Right renal pelvis (tissue), 4 donors: ENCODE data around the gene ONECUT2. TPM values are rescaled to one million over a fixed set of nuclear protein-coding genes. Genes with fewer than 3 reads are reported as not detected.

Experiments
- DNase-seq, 4 donors: peaks; one replicate each; pipeline ENCODE4 v3.0.0-alpha.2; 2013; ENCODE audit warnings: low read depth in 4 of 4, low spot score in 3 of 4, missing footprints in 1 of 4
- polyA plus RNA-seq, 4 donors: library from polyadenylated mRNA; unstranded; fragments of 120-200 nt; gene quantifications; one replicate each; pipeline ENCODE4 v1.2.1, GENCODE V29; 2013; ENCODE audit not compliant: insufficient read length in 4 of 4

ONECUT2 gene
- polyA plus RNA-seq, 4 donors, result 0.08 to 0.22 (median 0.10) TPM

GRCh38 chr18:57430079-57431001 lies 4.8 kb upstream of the ONECUT2 start:
- DNase-seq, result no peak

- no peak for DNase-seq
These were observed 4.2 kb upstream of the ONECUT2 start for GRCh38 chr18:57431002-57431382.

- no peak for DNase-seq
These were observed 3.6 kb upstream of the ONECUT2 start for GRCh38 chr18:57431467-57432080.

DNA sequence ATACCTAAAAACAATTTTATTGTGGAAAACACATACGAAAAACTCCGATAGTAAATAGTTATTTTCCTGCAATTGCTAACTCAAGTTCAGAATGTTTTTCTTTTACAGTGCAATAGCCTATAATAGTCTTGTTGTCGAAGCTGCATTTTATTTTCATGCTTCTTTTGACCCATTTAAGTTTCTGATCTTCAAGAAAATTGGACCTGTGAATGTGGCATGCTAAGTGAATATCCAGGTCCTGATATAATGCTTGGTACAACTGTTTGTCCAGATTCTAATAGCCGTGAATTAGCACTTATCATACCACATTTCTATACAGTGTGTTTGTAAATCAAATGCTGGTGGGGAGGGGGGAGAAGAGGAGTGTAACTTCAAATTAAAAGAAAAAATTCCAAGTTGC lies 3.0 kb upstream of the ONECUT2 start:
- DNase-seq, result no peak

GRCh38 chr18:57432751-57433400 lies 2.3 kb upstream of the ONECUT2 start:
- no peak for DNase-seq

DNA sequence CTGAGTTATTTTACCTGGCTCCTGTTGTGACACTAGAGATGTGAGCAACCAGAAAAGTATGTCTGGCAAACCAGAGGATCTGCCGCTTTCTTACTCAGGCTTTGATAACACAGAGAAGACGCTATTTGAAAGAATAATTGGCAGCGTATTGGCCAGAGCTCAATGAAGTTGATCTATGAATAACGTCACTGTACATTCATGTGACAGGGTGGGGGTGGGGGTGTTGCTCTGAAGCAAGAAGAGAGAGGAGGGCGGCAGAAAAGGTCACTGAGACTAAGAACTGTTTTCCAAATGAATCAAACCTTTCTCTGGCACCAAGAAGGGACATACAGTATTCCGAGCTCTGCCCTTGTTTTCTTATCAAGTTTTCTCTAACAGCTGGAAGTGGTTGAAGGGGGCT lies 1.7 kb upstream of the ONECUT2 start:
- no peak for DNase-seq

GRCh38 chr18:57433934-57434535 lies 1.1 kb upstream of the ONECUT2 start:
- no peak for DNase-seq

- DNase-seq, result no peak
These were observed 644 bp downstream of the ONECUT2 start for GRCh38 chr18:57435846-57436190.

DNA sequence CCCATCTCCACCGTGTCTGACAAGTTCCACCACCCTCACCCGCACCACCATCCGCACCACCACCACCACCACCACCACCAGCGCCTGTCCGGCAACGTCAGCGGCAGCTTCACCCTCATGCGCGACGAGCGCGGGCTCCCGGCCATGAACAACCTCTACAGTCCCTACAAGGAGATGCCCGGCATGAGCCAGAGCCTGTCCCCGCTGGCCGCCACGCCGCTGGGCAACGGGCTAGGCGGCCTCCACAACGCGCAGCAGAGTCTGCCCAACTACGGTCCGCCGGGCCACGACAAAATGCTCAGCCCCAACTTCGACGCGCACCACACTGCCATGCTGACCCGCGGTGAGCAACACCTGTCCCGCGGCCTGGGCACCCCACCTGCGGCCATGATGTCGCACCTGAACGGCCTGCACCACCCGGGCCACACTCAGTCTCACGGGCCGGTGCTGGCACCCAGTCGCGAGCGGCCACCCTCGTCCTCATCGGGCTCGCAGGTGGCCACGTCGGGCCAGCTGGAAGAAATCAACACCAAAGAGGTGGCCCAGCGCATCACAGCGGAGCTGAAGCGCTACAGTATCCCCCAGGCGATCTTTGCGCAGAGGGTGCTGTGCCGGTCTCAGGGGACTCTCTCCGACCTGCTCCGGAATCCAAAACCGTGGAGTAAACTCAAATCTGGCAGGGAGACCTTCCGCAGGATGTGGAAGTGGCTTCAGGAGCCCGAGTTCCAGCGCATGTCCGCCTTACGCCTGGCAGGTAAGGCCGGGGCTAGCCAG lies 1.2 kb downstream of the ONECUT2 start:
- no peak for DNase-seq

DNA sequence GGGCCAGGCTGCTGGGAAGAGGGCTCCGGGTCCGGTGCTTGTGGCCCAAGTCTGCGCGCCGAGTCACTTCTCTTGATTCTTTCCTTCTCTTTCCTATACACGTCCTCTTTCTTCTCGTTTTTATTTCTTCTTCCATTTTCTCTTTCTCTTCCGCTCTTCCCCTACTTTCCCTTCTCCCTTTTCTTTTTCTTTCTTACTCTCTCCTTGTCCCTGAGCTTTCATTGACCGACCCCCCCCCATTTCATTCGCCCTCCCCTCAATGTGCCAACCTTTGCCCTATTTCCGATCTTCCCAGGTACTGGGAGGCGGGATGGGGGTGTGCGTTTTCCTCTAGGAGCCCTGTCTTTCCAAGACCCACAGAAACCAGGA lies 1.8 kb downstream of the ONECUT2 start:
- no peak for DNase-seq

- no peak for DNase-seq
These were observed 2.2 kb downstream of the ONECUT2 start for GRCh38 chr18:57437402-57437765.

DNA sequence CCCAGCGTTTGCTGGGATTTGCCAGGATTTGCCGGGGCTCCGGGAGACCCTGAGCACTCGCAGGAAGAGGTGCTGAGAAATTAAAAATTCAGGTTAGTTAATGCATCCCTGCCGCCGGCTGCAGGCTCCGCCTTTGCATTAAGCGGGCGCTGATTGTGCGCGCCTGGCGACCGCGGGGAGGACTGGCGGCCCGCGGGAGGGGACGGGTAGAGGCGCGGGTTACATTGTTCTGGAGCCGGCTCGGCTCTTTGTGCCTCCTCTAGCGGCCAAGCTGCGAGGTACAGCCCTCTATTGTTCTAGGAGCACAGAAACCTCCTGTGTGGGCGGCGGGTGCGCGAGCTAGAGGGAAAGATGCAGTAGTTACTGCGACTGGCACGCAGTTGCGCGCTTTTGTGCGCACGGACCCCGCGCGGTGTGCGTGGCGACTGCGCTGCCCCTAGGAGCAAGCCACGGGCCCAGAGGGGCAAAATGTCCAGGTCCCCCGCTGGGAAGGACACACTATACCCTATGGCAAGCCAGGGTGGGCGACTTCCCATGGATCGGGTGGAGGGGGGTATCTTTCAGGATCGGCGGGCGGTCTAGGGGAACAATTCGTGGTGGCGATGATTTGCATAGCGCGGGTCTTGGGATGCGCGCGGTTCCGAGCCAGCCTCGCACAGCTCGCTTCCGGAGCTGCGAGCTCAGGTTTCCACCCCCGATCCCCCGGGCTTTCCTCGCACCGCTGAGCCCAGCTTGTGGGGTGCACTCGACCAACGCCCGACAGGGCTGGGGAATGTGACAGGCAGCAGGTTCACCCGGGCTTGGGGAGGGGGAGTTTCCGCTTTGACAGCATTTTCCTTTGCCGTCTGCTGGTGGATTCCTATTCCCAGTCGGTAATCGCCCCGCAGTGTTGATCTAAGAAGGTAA lies 2.8 kb downstream of the ONECUT2 start:
- DNase-seq, result no peak

GRCh38 chr18:57438743-57439608 lies 3.8 kb downstream of the ONECUT2 start:
- DNase-seq, result no peak

DNA sequence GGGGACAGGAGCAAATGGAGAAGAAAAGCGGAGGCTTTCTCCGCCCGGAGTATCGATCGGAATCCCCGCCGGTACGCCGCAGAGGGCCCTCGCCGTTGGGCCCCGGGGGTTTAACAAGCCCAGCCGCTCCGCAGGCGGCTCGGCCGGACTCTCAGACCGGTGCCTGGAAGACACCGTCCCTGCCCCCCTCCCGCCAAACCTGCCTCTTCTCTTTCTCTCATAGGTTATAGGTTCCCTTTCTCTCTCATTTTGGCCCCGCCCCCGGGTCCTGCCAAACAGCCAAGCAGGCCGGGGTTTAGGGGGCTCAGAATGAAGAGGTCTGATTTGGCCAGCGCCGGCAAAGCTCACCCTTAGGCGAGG lies 4.4 kb downstream of the ONECUT2 start:
- DNase-seq, result no peak

DNA sequence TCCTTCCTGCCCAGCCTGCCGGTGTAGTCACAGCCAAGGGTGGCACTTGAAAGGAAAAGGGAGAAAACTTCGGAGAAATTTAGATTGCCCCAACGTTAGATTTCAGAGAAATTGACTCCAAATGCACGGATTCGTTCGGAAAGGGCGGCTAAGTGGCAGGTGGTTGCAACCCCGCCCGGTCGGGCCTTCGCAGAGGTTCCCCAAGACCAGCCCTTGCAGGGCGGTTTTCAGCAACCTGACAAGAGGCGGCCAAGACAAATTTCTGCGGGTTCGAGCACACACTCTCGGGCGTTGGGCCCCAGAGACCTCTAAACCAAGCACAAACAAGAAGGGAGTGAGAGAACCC lies 4.8 kb downstream of the ONECUT2 start:
- DNase-seq, result no peak

DNA sequence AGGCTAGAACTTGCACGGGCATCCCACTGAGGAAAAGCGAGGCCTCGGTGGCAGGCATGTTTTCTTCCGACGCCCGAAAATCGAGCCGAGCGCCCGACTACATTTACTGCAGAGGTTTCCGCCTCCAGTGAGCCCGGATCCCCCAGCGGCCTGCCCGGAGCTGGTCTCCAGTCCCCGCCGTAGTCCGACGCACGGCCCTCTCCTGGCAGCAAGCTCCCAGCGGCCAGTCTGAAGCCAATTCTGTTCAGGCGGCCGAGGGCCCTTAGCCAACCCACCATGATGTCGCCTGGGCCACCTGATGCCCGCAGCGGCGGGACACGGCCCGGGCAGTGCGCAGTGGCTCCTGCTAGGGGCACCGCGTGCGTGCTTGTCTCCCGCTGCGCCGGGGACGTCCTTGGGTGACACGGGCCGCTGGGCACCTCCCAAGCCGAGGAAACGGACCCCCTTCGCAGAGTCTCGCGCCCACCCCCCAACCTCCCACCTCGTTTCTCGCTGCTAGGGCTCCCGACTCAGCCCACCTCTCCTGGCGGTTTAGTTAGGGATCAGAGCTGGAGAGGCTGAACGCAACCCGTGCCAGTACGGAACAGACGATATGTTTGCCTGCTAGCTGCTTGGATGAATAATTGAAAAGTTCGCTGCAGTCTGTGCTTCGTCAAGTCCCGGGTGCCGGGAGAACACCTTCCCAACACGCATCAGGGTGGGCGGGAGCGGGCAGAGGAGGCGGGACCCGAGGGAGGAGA lies 5.3 kb downstream of the ONECUT2 start:
- no peak for DNase-seq

DNA sequence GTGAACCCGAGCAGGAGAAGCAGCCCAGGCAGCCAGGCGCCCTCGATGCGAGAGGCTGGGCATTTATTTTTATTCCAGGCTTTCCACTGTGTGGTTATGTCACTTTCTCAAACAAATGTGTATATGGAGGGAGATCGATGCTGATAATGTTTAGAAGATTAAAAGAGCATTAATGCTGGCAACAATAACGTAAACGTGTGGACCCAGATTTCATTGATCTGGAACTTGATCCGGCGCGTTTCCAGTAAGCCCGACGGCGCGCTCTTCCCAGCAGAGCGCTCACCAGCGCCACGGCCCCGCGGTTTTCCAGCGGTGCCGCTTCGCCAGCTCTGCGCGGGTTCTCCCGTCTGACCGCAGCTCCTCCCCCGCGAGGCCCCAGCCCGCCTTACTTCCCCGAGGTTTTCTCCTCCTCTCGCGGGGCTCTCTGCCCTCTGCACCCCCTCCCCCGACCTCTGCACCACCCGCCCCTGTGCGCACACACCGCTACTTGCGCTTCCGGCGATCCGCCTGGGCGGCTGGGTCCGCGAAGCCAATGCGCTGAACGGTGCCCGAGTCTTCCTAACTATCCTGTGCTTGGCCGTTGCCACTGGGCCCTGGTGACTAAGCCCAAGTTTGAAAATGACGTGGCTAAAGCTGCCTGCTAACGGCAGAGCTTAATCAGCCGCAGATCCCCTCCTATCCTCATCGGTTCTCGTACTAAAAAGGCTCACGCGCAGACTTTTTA lies 6.1 kb downstream of the ONECUT2 start:
- no peak for DNase-seq

DNA sequence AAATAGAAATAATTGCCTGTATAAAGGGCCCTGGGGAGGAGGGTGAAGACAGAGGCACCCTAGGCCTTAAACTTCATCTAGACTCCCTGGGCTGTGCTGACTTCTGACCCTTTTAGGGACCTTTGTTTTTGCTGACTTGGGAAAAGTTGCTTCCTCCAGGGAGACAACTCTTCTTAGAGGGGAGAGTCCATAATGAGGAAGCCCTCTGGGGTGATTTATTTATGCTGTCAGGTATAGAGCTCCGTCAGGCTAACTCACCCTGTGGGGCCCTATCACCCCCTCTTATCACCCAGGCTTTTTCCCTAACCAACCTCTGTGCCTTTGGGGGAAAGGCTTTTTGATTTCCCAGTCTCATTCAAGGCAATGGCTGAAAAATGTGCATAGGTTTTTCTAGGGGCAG lies 8.1 kb downstream of the ONECUT2 start:
- DNase-seq, result no peak
